ENCODE measurements around the gene GPC4. TPM values are rescaled to one million over a fixed set of nuclear protein-coding genes. Genes with fewer than 3 reads are reported as not detected.

Gene GPC4
- total RNA-seq, 4 donors from 2014 or later = 5.9 to 20.2 (median 8.8) TPM

DNA sequence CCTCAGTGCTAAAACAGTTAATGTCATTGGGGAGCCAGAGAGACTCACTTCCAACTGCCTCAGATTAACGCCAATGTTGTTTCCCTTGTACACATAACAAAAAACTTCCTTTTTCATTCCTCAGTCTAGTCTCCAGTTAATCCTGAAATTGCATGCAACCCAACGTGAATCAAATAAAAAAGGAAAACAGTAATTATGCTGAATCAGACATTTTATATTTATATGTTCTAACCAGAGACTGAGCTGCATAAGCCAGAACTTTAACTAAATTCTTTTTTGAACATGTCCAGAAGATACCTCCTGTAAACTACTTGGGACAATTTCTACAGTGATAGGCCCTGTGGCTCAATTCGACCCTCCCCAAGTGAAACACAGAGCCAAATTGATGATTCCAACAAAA, 4.7 kb downstream of the GPC4 start:
- no peaks in the 10 kb centered on the region for H3K36me3 ChIP-seq
- H3K4me1 ChIP-seq = no peaks in the 10 kb centered on the region
- DNase-seq = no peak
- H3K27ac ChIP-seq = no peak overlapping the region
- no peak overlapping the region for H3K4me3 ChIP-seq
- H3K9me3 ChIP-seq = no peaks in the 10 kb centered on the region
- no peaks in the 10 kb centered on the region for H3K27me3 ChIP-seq
- intact Hi-C loops (cut with DNase I; ENCODE audit: low total_unique reads) = no loop called here
- TF ChIP-seq CTCF (IDR thresholded peaks at IDR 0.05) (no peak), POLR2A (IDR thresholded peaks at IDR 0.05) (no peak)

DNA sequence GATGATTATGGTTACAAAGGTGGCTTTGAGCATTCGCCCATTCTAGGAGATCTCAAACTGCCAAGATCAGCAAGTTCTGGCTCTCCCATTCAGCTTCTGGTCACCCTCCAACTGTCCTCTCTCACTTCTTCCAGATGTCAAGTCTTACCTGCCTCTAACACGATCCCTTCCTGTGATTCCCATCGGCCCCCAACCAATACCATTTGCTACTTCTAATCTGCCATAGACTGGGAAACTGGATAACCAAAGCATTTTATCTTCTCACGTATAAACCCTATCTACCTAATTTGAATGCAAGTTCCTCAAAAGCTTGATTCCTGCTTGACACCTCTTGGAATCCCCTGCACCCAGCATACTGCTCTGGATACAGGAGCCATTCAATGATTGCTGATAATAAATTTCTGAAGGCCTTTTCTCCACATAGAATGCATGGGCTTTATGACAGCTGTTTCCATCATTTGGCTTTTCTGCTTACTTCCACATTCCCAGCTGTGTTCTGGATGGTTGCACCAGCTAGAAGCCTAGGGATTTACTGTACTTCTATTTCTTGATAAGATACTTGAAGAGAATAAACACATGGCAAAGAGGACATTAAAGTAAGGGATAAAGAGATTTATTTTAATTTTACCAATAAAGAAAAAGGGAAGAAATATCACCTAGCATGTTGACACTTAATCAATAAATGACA, 9.6 kb downstream of the GPC4 start:
- no peaks in the 10 kb centered on the region for H3K4me1 ChIP-seq
- H3K9me3 ChIP-seq = no peaks in the 10 kb centered on the region
- no peak overlapping the region for H3K27ac ChIP-seq
- intact Hi-C loops (cut with DNase I; ENCODE audit: low total_unique reads) = no loop called here
- TF ChIP-seq CTCF (IDR thresholded peaks at IDR 0.05) (no peak), POLR2A (IDR thresholded peaks at IDR 0.05) (no peak)
- no peak overlapping the region for H3K4me3 ChIP-seq
- DNase-seq = no peak
- no peaks in the 10 kb centered on the region for H3K27me3 ChIP-seq
- no peaks in the 10 kb centered on the region for H3K36me3 ChIP-seq

GRCh38 chrX:133403984-133404383, 11.3 kb downstream of the GPC4 start:
- Histone ChIP-seq H3K36me3 (no peaks in the 10 kb centered on the region), H3K4me3 (no peak overlapping the region), H3K27ac (no peak overlapping the region), H3K4me1 (no peaks in the 10 kb centered on the region), H3K27me3 (no peaks in the 10 kb centered on the region), H3K9me3 (no peaks in the 10 kb centered on the region)
- TF ChIP-seq POLR2A (IDR thresholded peaks at IDR 0.05) (no peak), CTCF (IDR thresholded peaks at IDR 0.05) (no peak)
- intact Hi-C loops (cut with DNase I; ENCODE audit: low total_unique reads) = no loop called here
- DNase-seq = no peak

DNA sequence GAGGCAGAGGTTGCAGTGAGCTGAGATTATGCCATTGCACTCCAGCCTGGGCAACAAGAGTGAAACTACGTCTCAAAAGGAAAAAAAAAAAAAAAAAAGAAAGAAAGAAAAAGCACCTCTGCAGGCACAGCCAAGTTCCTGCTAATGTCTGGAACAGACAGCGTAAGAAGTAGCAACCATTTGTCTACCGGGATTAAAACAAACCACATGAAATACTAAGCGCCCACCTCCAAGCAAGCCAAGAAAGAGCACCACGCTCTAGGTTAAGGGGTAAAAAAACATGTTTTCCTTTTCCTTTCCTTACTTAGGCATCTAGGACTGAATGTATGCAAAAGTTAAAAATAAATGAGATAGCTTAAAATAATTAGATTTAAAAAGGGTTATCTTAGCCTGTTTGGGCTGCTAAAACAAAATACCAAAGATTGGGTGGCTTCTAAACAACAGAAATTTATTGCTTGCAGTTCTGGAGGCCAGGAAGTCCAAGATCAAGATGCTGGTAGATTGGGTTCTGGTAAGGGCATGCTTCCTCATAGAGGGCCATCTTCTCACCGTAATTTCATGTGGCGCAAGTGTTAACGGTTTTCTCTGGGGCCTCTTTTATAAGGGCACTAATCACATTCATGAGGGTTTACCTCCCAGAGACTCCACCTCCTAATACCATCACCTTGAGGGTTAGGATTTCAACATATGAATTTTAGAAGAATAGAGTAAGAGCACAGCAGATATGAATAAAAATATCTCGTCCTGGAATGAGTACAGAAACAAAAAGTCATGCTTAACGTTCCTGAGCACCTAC, 12.3 kb downstream of the GPC4 start:
- no peaks in the 10 kb centered on the region for H3K27me3 ChIP-seq
- H3K27ac ChIP-seq = peak overlapping the region in 1 of 2 donors; percentile 59
- no peaks in the 10 kb centered on the region for H3K9me3 ChIP-seq
- no peaks in the 10 kb centered on the region for H3K4me1 ChIP-seq
- DNase-seq = no peak
- H3K36me3 ChIP-seq = no peaks in the 10 kb centered on the region
- TF ChIP-seq POLR2A (IDR thresholded peaks at IDR 0.05) (no peak), CTCF (IDR thresholded peaks at IDR 0.05) (no peak)
- H3K4me3 ChIP-seq = no peak overlapping the region
- intact Hi-C loops (cut with DNase I; ENCODE audit: low total_unique reads) = no loop called here

DNA sequence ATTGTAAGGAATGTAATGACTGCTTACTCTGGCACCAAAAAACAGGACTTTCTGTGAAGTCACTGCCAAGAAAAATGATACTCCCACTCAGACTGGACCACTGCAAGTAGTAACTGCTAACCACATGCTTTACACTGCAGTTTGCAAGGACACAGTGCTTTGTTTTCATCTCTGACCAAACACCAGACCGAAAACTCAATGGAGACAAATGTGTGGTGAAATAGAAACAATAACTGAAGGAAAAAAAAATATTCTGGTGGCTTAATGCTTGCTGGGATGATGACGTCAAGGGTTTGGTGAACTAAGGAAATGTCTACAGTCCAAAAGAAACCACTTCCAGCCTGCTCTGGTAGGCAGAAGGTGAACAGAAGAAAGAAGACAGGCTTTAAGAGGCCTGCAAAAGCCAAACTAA, 13.2 kb downstream of the GPC4 start:
- no peak for DNase-seq
- Histone ChIP-seq H3K9me3 (no peaks in the 10 kb centered on the region), H3K27me3 (no peaks in the 10 kb centered on the region), H3K36me3 (no peaks in the 10 kb centered on the region), H3K4me3 (no peak overlapping the region), H3K27ac (peak overlapping the region; percentile 31 to 59), H3K4me1 (no peaks in the 10 kb centered on the region)
- intact Hi-C loops (cut with DNase I; ENCODE audit: low total_unique reads) = no loop called here
- TF ChIP-seq POLR2A (IDR thresholded peaks at IDR 0.05) (no peak), CTCF (IDR thresholded peaks at IDR 0.05) (no peak)
